SK-N-SH (cell line): ENCODE measurements around the gene ZBED1. TPM values are rescaled to one million over a fixed set of nuclear protein-coding genes. Genes with fewer than 3 reads are reported as not detected.

ENCODE experiments used
- CTCF ChIA-PET: fragments of 300-600, 350-600 bp; formaldehyde crosslinking; extraction: SDS; loops from one replicate; lab custom pipeline; 2021; lab: Yijun Ruan, JAX
- POLR2A ChIA-PET: fragments of 350-600 bp; sonication (Branson Sonifier 250); formaldehyde crosslinking; extraction: SDS; loops from one replicate; lab custom pipeline; 2020; ENCODE audit warnings: antibody characterized with exemption, inconsistent platforms; lab: Yijun Ruan, JAX
- DNase-seq: peaks from one replicate; pipeline ENCODE4 v3.0.0; 2012
- H2AFZ ChIP-seq: fragments of 200-600 bp; sonication (generic); 2 replicates; pipeline ENCODE4 v1.8.1; 2016; ENCODE audit warnings: antibody characterized with exemption, mild to moderate bottlenecking, low read depth
- H3F3A ChIP-seq: fragments of 200-600 bp; sonication (generic); replicated peaks from 2 replicates; pipeline ENCODE3; 2016; ENCODE audit warnings: antibody characterized with exemption, mild to moderate bottlenecking; ENCODE audit not compliant: insufficient read depth
- H3K27ac ChIP-seq, 2 experiments: fragments of 200-500 bp in 1 of 2; fragments of 200-600 bp in 1 of 2; sonication (Bioruptor generic) in 1 of 2; sonication (generic), shearing (Covaris generic) in 1 of 2; 2 replicates each; pipeline versions ENCODE4 v1.5.1 to v1.6.1; 2014 to 2016; ENCODE audit warnings: low read depth in 2 of 2, inconsistent platforms in 1 of 2, low read length in 1 of 2, mild to moderate bottlenecking in 1 of 2, mixed read lengths in 1 of 2
- H3K27me3 ChIP-seq: fragments of 200-600 bp; sonication (generic), shearing (Covaris generic); 2 replicates; pipeline ENCODE4 v1.6.1; 2016; ENCODE audit warnings: mixed run types; ENCODE audit not compliant: insufficient read depth
- H3K36me3 ChIP-seq, 2 experiments: fragments of 200-500 bp in 1 of 2; fragments of 200-600 bp in 1 of 2; sonication (Bioruptor generic) in 1 of 2; sonication (generic) in 1 of 2; replicated peaks in 1 of 2; 2 replicates each; pipeline versions ENCODE3 to v1.5.1; 2014 to 2016; ENCODE audit warnings: low read length in 1 of 2, mild to moderate bottlenecking in 1 of 2; ENCODE audit not compliant: insufficient read depth in 2 of 2, control insufficient read depth in 1 of 2
- H3K4me1 ChIP-seq, 2 experiments: fragments of 200-500 bp in 1 of 2; fragments of 200-600 bp in 1 of 2; sonication (Bioruptor generic) in 1 of 2; sonication (generic), shearing (Covaris generic) in 1 of 2; 2 replicates each; pipeline versions ENCODE4 v1.5.1 to v1.6.1; 2014 to 2016; ENCODE audit warnings: low read depth in 1 of 2, low read length in 1 of 2, mixed run types in 1 of 2; ENCODE audit not compliant: insufficient read depth in 2 of 2, control insufficient read depth in 1 of 2
- H3K4me2 ChIP-seq: fragments of 200-600 bp; sonication (generic), shearing (Covaris generic); 2 replicates; pipeline ENCODE4 v1.6.1; 2017; ENCODE audit warnings: mixed run types
- H3K4me3 ChIP-seq, 2 experiments: fragments of 200-500 bp in 1 of 2; fragments of 200-600 bp in 1 of 2; sonication (Bioruptor generic) in 1 of 2; sonication (generic), shearing (Covaris generic) in 1 of 2; 2 replicates each; pipeline versions ENCODE4 v1.5.1 to v1.8.1; 2014 to 2016; ENCODE audit warnings: low read depth in 2 of 2, inconsistent platforms in 1 of 2, low read length in 1 of 2, mild to moderate bottlenecking in 1 of 2, mixed read lengths in 1 of 2, moderate library complexity in 1 of 2
- H3K79me2 ChIP-seq: fragments of 200-600 bp; sonication (generic); 2 replicates; pipeline ENCODE4 v1.8.1; 2017; ENCODE audit warnings: mild to moderate bottlenecking; ENCODE audit not compliant: insufficient read depth
- H3K9ac ChIP-seq: fragments of 200-600 bp; sonication (generic); 2 replicates; pipeline ENCODE4 v1.6.1; 2017; ENCODE audit warnings: mixed run types
- H3K9me2 ChIP-seq: fragments of 200-600 bp; sonication (generic); 2 replicates; pipeline ENCODE4 v1.6.1; 2017; ENCODE audit warnings: mixed run types
- H3K9me3 ChIP-seq: fragments of 200-600 bp; sonication (generic); 2 replicates; pipeline ENCODE4 v1.6.1; 2017; ENCODE audit warnings: mixed run types, mild to moderate bottlenecking, moderate library complexity
- H4K20me1 ChIP-seq: fragments of 200-600 bp; sonication (generic); 2 replicates; pipeline ENCODE4 v1.6.1; 2017; ENCODE audit warnings: mild to moderate bottlenecking, mixed run types; ENCODE audit not compliant: insufficient read depth
- CHD2 ChIP-seq: fragments of 150-350 bp; IDR thresholded peaks from 2 replicates; pipeline ENCODE4 v1.6.1; 2018; ENCODE audit warnings: low read length; ENCODE audit not compliant: partially characterized antibody
- ELF1 ChIP-seq: IDR thresholded peaks from 2 replicates; pipeline ENCODE4 v1.4.0; 2012
- EP300 ChIP-seq, 2 experiments: IDR thresholded peaks; 2 replicates each; pipeline versions ENCODE4 v1.4.0 to v1.6.1; 2012; ENCODE audit warnings: borderline replicate concordance in 1 of 2, low read depth in 1 of 2, low read length in 1 of 2
- EZH2phosphoT487 ChIP-seq: fragments of 200-600 bp; sonication (generic); IDR thresholded peaks from 2 replicates; pipeline ENCODE4 v1.6.1; 2017; ENCODE audit warnings: low read depth, mixed run types, mild to moderate bottlenecking, antibody characterized with exemption, moderate library complexity, borderline replicate concordance
- FOXM1 ChIP-seq: IDR thresholded peaks from 2 replicates; pipeline ENCODE4 v1.4.0; 2012; ENCODE audit warnings: low read depth, mild to moderate bottlenecking
- GABPA ChIP-seq: IDR thresholded peaks from 2 replicates; pipeline ENCODE4 v1.4.0; 2012; ENCODE audit warnings: low read depth, mild to moderate bottlenecking
- GATA2 ChIP-seq: sonication (generic); formaldehyde crosslinking; IDR thresholded peaks from 2 replicates; pipeline ENCODE4 v1.5.0; 2020; ENCODE audit warnings: mild to moderate bottlenecking, missing genetic modification reagents
- MXI1 ChIP-seq: IDR thresholded peaks from 2 replicates; pipeline ENCODE4 v1.6.1; 2012; ENCODE audit warnings: mild to moderate bottlenecking, low read depth, low read length, improper control_type of control experiment
- NRF1 ChIP-seq: IDR thresholded peaks from 2 replicates; pipeline ENCODE4 v1.6.1; 2012; ENCODE audit warnings: low read depth, mild to moderate bottlenecking, low read length
- POLR2AphosphoS5 ChIP-seq: IDR thresholded peaks from 2 replicates; pipeline ENCODE4 v1.6.1; 2012; ENCODE audit warnings: low read depth, low read length
- RAD21 ChIP-seq: IDR thresholded peaks from 2 replicates; pipeline ENCODE4 v1.6.1; 2012; ENCODE audit warnings: mild to moderate bottlenecking, low read length
- RFX5 ChIP-seq: IDR thresholded peaks from 2 replicates; pipeline ENCODE4 v1.6.1; 2012; ENCODE audit warnings: mild to moderate bottlenecking, improper control_type of control experiment, low read length
- RXRA ChIP-seq: IDR thresholded peaks from 2 replicates; pipeline ENCODE4 v1.4.0; 2012; ENCODE audit warnings: low read depth, mild to moderate bottlenecking, borderline replicate concordance
- SIN3A ChIP-seq: IDR thresholded peaks from 2 replicates; pipeline ENCODE4 v1.6.1; 2012; ENCODE audit warnings: low read depth, mild to moderate bottlenecking, low read length, moderate library complexity, borderline replicate concordance
- TAF1 ChIP-seq: IDR thresholded peaks from 2 replicates; pipeline ENCODE4 v1.6.1; 2012; ENCODE audit warnings: low read depth, mild to moderate bottlenecking, low read length, moderate library complexity, borderline replicate concordance
- TCF12 ChIP-seq: IDR thresholded peaks from 2 replicates; pipeline ENCODE4 v1.4.0; 2012
- TEAD4 ChIP-seq: IDR thresholded peaks from 2 replicates; pipeline ENCODE4 v1.4.0; 2012; ENCODE audit warnings: mild to moderate bottlenecking, borderline replicate concordance; ENCODE audit not compliant: insufficient read depth
- YY1 ChIP-seq: IDR thresholded peaks from 2 replicates; pipeline ENCODE4 v1.4.0; 2012; ENCODE audit warnings: low read depth, mild to moderate bottlenecking
- WGBS: methylation state at CpG from one replicate; pipeline ENCODE4 v1.1.6; 2017; ENCODE audit warnings: low lambda C conversion rate; 5-methylcytosine and 5-hydroxymethylcytosine counted together
- polyA plus RNA-seq, 3 experiments: library from polyadenylated mRNA; depleted of rRNA; stranded (reverse); fragments of >200 nt; gene quantifications; 2 replicates each; pipeline ENCODE4 v1.2.3, GENCODE V29; 2012
- TF ChIP-seq, protein P1 (sequence below): IDR thresholded peaks from 2 replicates; pipeline ENCODE4 v1.6.1; 2012; ENCODE audit warnings: mild to moderate bottlenecking, low read depth, low read length, moderate library complexity
- TF ChIP-seq, protein P2 (sequence below): fragments of 150-350 bp; IDR thresholded peaks from 2 replicates; pipeline ENCODE4 v1.6.1; 2017; ENCODE audit warnings: antibody characterized with exemption, low read length, low read depth, borderline replicate concordance
- TF ChIP-seq, protein P3 (sequence below): IDR thresholded peaks from 2 replicates; pipeline ENCODE4 v1.4.0; 2012; ENCODE audit warnings: low read depth, borderline replicate concordance
- TF ChIP-seq, protein P4 (sequence below): IDR thresholded peaks from 2 replicates; pipeline ENCODE4 v1.4.0; 2012; ENCODE audit warnings: low read depth
- TF ChIP-seq, protein P5 (sequence below): IDR thresholded peaks from 2 replicates; pipeline ENCODE4; 2012
- TF ChIP-seq, protein P6 (sequence below): IDR thresholded peaks from 2 replicates; pipeline ENCODE4 v1.4.0; 2012; ENCODE audit warnings: low read depth, borderline replicate concordance

The ZBED1 gene
- polyA plus RNA-seq, 1 of the 3 experiments (the other 2 are of a cell fraction): 16.7 TPM

DNA sequence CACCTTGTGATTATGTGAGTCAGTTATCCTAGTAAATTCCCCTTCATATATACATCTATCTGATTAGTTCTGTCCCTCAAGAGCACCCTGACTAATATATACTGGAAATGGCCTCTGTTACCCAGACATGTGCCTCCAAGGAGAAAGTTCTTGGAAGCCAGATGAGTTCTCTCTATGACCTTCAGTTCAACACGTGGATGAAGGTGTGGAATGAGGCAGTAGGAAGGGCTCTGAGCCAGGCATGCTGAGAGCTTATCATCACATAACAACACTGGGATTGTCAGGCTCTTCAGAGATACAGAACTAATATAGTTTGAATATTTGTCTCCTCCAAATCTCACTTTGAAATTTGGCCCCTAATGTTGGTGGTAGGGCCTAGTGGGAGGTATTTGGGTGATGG is 44.4 kb upstream of the ZBED1 start (continued):
- TF ChIP-seq, protein P1, sequence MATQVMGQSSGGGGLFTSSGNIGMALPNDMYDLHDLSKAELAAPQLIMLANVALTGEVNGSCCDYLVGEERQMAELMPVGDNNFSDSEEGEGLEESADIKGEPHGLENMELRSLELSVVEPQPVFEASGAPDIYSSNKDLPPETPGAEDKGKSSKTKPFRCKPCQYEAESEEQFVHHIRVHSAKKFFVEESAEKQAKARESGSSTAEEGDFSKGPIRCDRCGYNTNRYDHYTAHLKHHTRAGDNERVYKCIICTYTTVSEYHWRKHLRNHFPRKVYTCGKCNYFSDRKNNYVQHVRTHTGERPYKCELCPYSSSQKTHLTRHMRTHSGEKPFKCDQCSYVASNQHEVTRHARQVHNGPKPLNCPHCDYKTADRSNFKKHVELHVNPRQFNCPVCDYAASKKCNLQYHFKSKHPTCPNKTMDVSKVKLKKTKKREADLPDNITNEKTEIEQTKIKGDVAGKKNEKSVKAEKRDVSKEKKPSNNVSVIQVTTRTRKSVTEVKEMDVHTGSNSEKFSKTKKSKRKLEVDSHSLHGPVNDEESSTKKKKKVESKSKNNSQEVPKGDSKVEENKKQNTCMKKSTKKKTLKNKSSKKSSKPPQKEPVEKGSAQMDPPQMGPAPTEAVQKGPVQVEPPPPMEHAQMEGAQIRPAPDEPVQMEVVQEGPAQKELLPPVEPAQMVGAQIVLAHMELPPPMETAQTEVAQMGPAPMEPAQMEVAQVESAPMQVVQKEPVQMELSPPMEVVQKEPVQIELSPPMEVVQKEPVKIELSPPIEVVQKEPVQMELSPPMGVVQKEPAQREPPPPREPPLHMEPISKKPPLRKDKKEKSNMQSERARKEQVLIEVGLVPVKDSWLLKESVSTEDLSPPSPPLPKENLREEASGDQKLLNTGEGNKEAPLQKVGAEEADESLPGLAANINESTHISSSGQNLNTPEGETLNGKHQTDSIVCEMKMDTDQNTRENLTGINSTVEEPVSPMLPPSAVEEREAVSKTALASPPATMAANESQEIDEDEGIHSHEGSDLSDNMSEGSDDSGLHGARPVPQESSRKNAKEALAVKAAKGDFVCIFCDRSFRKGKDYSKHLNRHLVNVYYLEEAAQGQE: no peak
- TF ChIP-seq RAD21 (no peak), RXRA (no peak), NRF1 (no peak), MXI1 (no peak), ELF1 (no peak)
- TF ChIP-seq, protein P2, sequence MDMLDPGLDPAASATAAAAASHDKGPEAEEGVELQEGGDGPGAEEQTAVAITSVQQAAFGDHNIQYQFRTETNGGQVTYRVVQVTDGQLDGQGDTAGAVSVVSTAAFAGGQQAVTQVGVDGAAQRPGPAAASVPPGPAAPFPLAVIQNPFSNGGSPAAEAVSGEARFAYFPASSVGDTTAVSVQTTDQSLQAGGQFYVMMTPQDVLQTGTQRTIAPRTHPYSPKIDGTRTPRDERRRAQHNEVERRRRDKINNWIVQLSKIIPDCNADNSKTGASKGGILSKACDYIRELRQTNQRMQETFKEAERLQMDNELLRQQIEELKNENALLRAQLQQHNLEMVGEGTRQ: no peak

DNA sequence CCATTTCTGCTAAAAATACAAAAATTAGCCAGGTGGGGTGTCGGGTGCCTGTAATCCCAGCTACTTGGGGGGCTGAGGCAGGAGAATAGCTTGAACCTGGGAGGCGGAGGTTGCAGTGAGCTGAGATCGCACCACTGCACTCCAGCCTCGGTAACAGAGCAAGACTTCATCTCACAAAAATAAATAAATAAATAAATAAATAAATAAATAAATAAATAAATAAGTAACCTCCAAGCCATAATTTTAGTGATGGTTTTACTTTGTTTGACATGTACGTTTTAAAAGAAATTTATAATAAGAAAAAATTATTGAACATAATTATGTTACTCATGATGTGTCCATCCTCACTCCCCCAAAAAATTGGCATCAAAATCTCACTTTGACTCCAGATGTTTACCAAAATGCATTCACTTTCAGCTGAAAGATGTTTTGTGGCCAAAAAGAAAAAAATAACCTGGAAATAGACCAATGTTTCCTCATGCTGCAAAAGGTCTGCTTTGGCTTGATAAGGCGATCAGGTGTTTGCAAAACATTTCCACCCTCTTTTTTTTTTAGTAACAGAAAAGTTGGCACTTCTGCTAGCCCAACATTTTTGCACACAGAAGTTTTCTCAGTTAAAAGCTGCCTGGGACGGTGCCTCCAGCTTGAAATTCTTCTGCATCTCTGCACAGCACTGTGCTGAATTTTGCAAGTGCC is 42.2 kb upstream of the ZBED1 start:
- no peaks in the 10 kb centered on the region for H4K20me1 ChIP-seq
- POLR2A ChIA-PET: no interaction called here
- H3K27me3 ChIP-seq: peaks cover 22% of the 10 kb centered on the region; the same call in 1 of the 2 replicates
- H3K4me1 ChIP-seq: no peaks in the 10 kb centered on the region
- H3K27ac ChIP-seq: no peak overlapping the region
- no peak overlapping the region for H3K4me2 ChIP-seq
- TF ChIP-seq, protein P3, sequence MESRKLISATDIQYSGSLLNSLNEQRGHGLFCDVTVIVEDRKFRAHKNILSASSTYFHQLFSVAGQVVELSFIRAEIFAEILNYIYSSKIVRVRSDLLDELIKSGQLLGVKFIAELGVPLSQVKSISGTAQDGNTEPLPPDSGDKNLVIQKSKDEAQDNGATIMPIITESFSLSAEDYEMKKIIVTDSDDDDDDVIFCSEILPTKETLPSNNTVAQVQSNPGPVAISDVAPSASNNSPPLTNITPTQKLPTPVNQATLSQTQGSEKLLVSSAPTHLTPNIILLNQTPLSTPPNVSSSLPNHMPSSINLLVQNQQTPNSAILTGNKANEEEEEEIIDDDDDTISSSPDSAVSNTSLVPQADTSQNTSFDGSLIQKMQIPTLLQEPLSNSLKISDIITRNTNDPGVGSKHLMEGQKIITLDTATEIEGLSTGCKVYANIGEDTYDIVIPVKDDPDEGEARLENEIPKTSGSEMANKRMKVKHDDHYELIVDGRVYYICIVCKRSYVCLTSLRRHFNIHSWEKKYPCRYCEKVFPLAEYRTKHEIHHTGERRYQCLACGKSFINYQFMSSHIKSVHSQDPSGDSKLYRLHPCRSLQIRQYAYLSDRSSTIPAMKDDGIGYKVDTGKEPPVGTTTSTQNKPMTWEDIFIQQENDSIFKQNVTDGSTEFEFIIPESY: no peak
- TF ChIP-seq CHD2 (no peak), TCF12 (no peak), TEAD4 (no peak), POLR2AphosphoS5 (no peak), FOXM1 (no peak), RFX5 (no peak), RAD21 (no peak), EZH2phosphoT487 (no peak), GABPA (no peak), YY1 (no peak), SIN3A (no peak), TAF1 (no peak), GATA2 (CRISPR knock-in tag) (no peak), EP300 (IDR thresholded peaks at IDR 0.05; ENCODE audit: borderline replicate concordance in 1 of 2, low read depth in 1 of 2, low read length in 1 of 2) (no peak)
- TF ChIP-seq, protein P4, sequence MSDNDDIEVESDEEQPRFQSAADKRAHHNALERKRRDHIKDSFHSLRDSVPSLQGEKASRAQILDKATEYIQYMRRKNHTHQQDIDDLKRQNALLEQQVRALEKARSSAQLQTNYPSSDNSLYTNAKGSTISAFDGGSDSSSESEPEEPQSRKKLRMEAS: no peak
- TF ChIP-seq, protein P5, sequence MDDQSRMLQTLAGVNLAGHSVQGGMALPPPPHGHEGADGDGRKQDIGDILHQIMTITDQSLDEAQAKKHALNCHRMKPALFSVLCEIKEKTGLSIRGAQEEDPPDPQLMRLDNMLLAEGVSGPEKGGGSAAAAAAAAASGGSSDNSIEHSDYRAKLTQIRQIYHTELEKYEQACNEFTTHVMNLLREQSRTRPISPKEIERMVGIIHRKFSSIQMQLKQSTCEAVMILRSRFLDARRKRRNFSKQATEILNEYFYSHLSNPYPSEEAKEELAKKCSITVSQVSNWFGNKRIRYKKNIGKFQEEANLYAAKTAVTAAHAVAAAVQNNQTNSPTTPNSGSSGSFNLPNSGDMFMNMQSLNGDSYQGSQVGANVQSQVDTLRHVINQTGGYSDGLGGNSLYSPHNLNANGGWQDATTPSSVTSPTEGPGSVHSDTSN: no peak
- TF ChIP-seq, protein P6, sequence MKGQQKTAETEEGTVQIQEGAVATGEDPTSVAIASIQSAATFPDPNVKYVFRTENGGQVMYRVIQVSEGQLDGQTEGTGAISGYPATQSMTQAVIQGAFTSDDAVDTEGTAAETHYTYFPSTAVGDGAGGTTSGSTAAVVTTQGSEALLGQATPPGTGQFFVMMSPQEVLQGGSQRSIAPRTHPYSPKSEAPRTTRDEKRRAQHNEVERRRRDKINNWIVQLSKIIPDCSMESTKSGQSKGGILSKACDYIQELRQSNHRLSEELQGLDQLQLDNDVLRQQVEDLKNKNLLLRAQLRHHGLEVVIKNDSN: no peak
- TF ChIP-seq, all 33 proteins: peak for 0
- DNase-seq: no peak
- H3K9ac ChIP-seq: no peak overlapping the region
- H3K4me3 ChIP-seq: no peak overlapping the region
- no peaks in the 10 kb centered on the region for H3K36me3 ChIP-seq
- H3F3A ChIP-seq: no peaks in the 10 kb centered on the region
- no peaks in the 10 kb centered on the region for H3K79me2 ChIP-seq
- no peaks in the 10 kb centered on the region for H3K9me3 ChIP-seq
- 33% methylated on average over 7 of the region's 7 CpGs for WGBS
- H3K9me2 ChIP-seq: no peaks in the 10 kb centered on the region
- H2AFZ ChIP-seq: no peak overlapping the region
- CTCF ChIA-PET: no interaction called here
